ENCODE results near the gene CD46.

CD46 gene

GRCh38 chr1:207817778-207818751 is 66.2 kb downstream of the CD46 start:
- no peak for DNase-seq

- no peak for DNase-seq
These were observed 67.2 kb downstream of the CD46 start for GRCh38 chr1:207818971-207819451.

- DNase-seq: no peak
These were observed 69.0 kb downstream of the CD46 start for GRCh38 chr1:207820568-207821463.

GRCh38 chr1:207821464-207822045 is 69.7 kb downstream of the CD46 start:
- DNase-seq: no peak

- DNase-seq: no peak
These were observed 70.3 kb downstream of the CD46 start for GRCh38 chr1:207822124-207822601.

- peak; percentile 77 for DNase-seq
These were observed 71.0 kb downstream of the CD46 start for GRCh38 chr1:207822602-207823451.

- no peak for DNase-seq
These were observed 71.7 kb downstream of the CD46 start for GRCh38 chr1:207823531-207823879.

GRCh38 chr1:207823880-207824566 is 72.2 kb downstream of the CD46 start:
- peak; percentile 83 for DNase-seq

GRCh38 chr1:207824691-207825408 is 73.0 kb downstream of the CD46 start:
- no peak for DNase-seq

- DNase-seq: no peak
These were observed 73.5 kb downstream of the CD46 start for GRCh38 chr1:207825409-207825695.

- DNase-seq: peak; percentile 91
These were observed 74.1 kb downstream of the CD46 start for GRCh38 chr1:207825719-207826556.

- no peak for DNase-seq
These were observed 75.0 kb downstream of the CD46 start for GRCh38 chr1:207826557-207827487.

GRCh38 chr1:207827488-207827830 is 75.6 kb downstream of the CD46 start:
- DNase-seq: no peak

GRCh38 chr1:207828046-207828445 is 76.2 kb downstream of the CD46 start:
- DNase-seq: no peak

GRCh38 chr1:207828485-207829158 is 76.8 kb downstream of the CD46 start:
- peak; percentile 72 for DNase-seq

GRCh38 chr1:207829576-207829975 is 77.7 kb downstream of the CD46 start:
- no peak for DNase-seq

- no peak for DNase-seq
These were observed 78.9 kb downstream of the CD46 start for GRCh38 chr1:207830788-207831187.

Data from activated CD4-positive, alpha-beta T cell treated with anti-CD3 and anti-CD28 coated beads for 48 hours (primary cell).